Hair follicular keratinocyte (primary cell): ENCODE measurements around the gene B3GAT1. TPM values are rescaled to one million over a fixed set of nuclear protein-coding genes. Genes with fewer than 3 reads are reported as not detected.

Experiments
- total RNA-seq: library from RNA; depleted of rRNA; stranded (reverse); fragments of >200 nt; gene quantifications from 2 replicates; pipeline ENCODE4 v1.2.3, GENCODE V29; 2015

The B3GAT1 gene, protein sequence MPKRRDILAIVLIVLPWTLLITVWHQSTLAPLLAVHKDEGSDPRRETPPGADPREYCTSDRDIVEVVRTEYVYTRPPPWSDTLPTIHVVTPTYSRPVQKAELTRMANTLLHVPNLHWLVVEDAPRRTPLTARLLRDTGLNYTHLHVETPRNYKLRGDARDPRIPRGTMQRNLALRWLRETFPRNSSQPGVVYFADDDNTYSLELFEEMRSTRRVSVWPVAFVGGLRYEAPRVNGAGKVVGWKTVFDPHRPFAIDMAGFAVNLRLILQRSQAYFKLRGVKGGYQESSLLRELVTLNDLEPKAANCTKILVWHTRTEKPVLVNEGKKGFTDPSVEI
- total RNA-seq = 0.11 and 0.47 TPM in 2 replicates

DNA sequence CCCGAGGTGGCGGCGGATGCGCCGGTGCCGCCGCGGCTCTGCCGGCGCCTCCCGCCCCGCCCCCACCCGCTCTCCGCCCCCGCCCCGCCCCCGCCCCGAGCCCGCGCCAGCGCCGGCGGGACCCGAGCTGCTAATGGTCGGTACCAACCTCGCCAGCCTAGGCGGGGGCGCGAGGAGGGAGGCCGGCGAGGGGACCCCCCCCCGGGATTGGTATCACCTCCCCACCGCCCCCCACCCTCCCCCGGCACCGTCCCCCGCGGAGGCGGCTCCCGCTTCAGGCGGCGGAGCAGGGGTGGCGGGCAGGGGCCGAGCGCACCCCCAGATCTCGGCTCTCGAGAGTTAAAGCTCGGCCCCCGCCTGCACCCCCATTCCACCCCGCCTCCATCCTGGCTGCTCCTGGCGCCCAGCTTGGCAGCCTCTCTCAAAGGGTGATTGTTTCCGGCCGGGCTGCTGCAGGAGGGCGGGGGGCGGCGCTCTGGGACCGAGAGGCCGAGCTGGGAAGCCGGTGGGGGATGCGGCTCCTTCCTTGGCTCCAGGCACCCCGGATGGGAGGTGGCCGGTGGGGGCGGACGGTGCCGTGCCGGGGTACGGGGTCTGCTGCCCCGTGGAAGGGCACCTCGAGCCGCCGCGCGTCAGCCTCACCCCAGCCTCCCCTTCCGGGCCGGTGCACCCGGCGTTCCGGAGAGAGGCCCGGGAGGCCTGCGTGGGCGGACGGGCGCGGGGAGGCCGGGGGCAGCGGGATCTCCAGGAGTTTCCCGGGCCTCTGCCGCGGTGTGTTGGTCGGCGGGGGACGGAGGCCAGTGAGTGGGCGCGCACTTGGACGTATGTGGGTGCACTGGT lies at the start of gene B3GAT1:
Gene B3GAT1 (minus strand): TSS at position 40 of the 840 bp plus-strand sequence. CDS start 24,583 bp downstream, outside the sequence.

DNA sequence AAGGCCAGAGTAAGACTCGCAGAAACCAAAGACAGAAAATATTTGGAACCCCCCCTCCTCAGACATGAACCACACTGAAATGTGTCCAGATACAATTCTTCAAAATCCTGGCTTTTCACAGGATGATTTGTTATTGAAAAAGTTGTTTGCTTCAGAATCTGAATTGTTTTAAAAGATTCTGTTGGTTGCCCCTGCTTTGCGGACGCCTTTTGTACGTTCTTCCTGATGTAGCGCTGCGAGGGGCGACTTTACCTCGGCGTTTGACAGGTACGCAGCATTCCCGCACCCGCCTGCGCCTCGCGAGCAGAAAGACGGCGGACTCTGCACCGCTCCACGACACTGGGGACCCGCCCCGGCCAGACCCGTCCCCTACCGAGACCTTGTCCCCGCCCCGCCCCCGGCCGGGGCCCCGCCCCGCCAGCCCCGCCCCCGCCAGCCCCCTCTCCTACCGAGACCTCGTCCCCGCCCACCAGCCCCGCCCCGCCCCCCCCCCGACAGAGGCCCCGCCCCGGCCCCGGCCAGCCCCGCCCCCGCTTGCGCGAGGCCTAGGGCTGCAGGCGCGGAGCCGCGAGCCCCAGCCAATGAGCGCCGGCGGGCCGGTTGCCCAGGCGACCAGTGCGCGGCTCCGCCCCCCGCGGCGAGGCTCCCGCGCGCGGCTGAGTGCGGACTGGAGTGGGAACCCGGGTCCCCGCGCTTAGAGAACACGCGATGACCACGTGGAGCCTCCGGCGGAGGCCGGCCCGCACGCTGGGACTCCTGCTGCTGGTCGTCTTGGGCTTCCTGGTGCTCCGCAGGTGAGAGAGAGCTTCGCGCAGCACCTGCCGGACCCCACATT lies 80.5 kb downstream of the B3GAT1 start, which contains the start of gene GLB1L2:
Gene GLB1L2 (plus strand): TSS at position 635 of the 835 bp plus-strand sequence. CDS start 74 bp downstream, at position 709.

Other genes starting within 250 kb of the B3GAT1 start
- 10.2 and 17.2 TPM in 2 replicates for gene NCAPD3, start 188.3 kb downstream of the B3GAT1 start, total RNA-seq
- 33.7 and 43.8 TPM in 2 replicates for gene VPS26B, start 187.6 kb downstream of the B3GAT1 start, total RNA-seq
- gene THYN1, start 158.9 kb downstream of the B3GAT1 start, total RNA-seq = 67.1 and 71.8 TPM in 2 replicates
- gene ACAD8, start 158.7 kb downstream of the B3GAT1 start, total RNA-seq = 16.5 and 16.9 TPM in 2 replicates
- 0.70 and 2.3 TPM in 2 replicates for gene GLB1L3, start 135.9 kb downstream of the B3GAT1 start, total RNA-seq
- gene GLB1L2, start 80.3 kb downstream of the B3GAT1 start, total RNA-seq = 1.2 and 2.0 TPM in 2 replicates